ENCODE data around the gene EFEMP2. TPM values are rescaled to one million over a fixed set of nuclear protein-coding genes. Genes with fewer than 3 reads are reported as not detected.

The EFEMP2 gene
- total RNA-seq, 1 donor from 2014 or later = 88.4 TPM

GRCh38 chr11:65860278-65861164 lies 12.1 kb downstream of the EFEMP2 start, which contains the start of gene MUS81:
TSS of gene MUS81 (plus strand) at chr11:65860433. CDS start at chr11:65860754, 321 bp downstream.
- intact Hi-C loops (cut with DNase I) = no loop called here
- ATAC-seq (peak; percentile 84), DNase-seq (ENCODE audit: low spot score) (peak; percentile 98)

- ATAC-seq (peak; percentile 0), DNase-seq (ENCODE audit: low spot score) (no peak)
- intact Hi-C loops (cut with DNase I) = no loop called here
Measured at GRCh38 chr11:65859812-65860277, 12.8 kb downstream of the EFEMP2 start.

GRCh38 chr11:65859095-65859811 lies 13.3 kb downstream of the EFEMP2 start:
- intact Hi-C loops (cut with DNase I) = no loop called here
- peak; percentile 89 for ATAC-seq
- peak; percentile 99 for DNase-seq (ENCODE audit: low spot score)

GRCh38 chr11:65858681-65859087 lies 13.9 kb downstream of the EFEMP2 start:
- ATAC-seq (no peak), DNase-seq (ENCODE audit: low spot score) (no peak)
- intact Hi-C loops (cut with DNase I) = no loop called here

DNA sequence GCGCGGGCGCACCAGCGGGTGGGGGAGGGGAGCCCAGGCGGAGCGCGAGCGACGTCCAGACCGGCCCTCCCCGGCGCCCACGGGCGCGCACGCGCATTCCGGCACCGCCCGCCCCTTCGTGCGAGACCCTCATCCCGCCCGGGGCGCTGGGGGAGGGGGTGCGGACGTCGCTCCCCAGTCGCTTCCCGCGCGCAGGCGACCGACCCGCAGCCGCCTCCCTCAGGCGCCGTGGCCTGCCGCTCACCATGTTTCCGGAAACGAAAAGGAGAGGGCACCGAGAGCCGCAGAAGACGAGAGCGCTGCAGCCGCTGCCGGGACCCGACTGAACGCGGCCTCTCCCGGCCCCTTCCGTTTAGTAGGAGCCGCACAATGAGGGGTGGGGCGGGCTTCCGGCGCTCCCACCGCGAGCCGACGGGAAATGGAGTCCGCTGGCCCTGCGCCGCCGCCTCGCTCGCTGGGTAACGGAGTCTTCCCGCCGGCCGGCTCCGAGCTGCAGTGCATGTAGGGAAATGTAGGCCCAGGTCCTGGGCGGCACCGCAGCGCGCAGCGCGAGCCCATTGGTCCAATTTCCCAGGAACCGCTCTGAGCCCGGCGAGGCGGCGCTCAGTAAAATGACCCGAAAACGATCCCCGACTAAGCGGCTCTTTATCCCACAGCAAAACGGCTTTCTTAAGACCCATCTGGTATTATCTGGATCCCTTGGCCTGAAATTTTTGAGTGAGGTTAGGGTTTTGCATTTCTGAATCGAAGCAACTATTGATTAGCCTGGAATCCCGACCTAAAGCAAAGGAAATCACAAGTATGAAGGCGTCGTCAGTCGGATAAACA lies 14.5 kb downstream of the EFEMP2 start, which contains the start of gene CFL1:
TSS of gene CFL1 (minus strand) at position 328 of the 828 bp plus-strand sequence. CDS start at position 247, 81 bp downstream.
- intact Hi-C loops (cut with DNase I) = no loop called here
- ATAC-seq = peak; percentile 85
- DNase-seq (ENCODE audit: low spot score) = peak; percentile 99

GRCh38 chr11:65857500-65857852 lies 15.1 kb downstream of the EFEMP2 start:
- ATAC-seq = no peak
- DNase-seq (ENCODE audit: low spot score) = peak; percentile 81
- intact Hi-C loops (cut with DNase I) = no loop called here

DNA sequence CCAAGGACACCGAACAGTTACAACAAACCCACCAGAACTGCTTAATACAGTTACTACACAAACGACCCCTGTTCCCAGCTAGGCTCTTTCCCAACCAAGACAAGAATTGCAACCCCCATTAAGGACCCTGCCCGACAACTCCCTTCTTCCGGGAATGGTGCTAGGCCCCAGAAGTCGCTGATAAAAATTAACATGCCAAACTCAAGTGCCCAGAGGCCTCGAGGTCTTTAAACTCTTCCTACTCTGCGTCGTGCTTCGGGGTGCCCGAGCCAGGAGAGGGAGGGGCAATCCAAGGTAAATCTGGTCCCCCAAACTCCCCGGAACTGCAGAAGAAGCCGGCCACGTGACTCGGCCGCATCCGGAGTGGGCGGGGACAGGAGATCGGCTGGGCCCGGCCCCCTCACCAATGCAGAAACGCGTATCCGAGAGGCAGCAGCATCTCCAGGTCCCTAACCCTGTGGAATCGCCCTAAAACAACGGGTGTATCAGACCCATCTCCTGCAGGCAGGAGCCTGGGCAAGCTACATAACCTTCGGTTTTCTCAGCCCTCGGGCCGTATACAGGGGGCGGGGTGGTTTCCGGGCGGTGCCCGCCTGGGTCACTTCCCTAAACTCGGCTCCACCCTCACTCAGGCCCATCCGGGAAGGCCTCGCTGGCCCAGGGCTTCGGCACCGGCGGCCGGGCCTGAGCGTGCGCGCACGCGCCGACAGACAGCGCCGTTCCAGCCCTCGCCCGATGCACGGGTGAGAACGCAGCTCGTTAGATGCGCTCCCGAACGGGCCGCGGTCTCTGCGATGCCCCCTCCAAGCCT lies 15.7 kb downstream of the EFEMP2 start:
- DNase-seq (ENCODE audit: low spot score) (peak; percentile 89), ATAC-seq (peak; percentile 48)
- intact Hi-C loops (cut with DNase I) = no loop called here

- DNase-seq (ENCODE audit: low spot score) (no peak), ATAC-seq (no peak)
- intact Hi-C loops (cut with DNase I) = no loop called here
Measured at GRCh38 chr11:65855927-65856363, 16.7 kb downstream of the EFEMP2 start.

- no peak for ATAC-seq
- DNase-seq (ENCODE audit: low spot score) = no peak
Measured at GRCh38 chr11:65854852-65855837, 17.5 kb downstream of the EFEMP2 start.

GRCh38 chr11:65854161-65854592 lies 18.4 kb downstream of the EFEMP2 start:
- intact Hi-C loops (cut with DNase I) = no loop called here
- DNase-seq (ENCODE audit: low spot score) (no peak), ATAC-seq (no peak)

More at GRCh38 chr11:65854852-65855837, 17.5 kb downstream of the EFEMP2 start:
- intact Hi-C loops (cut with DNase I) = no loop called here

DNA sequence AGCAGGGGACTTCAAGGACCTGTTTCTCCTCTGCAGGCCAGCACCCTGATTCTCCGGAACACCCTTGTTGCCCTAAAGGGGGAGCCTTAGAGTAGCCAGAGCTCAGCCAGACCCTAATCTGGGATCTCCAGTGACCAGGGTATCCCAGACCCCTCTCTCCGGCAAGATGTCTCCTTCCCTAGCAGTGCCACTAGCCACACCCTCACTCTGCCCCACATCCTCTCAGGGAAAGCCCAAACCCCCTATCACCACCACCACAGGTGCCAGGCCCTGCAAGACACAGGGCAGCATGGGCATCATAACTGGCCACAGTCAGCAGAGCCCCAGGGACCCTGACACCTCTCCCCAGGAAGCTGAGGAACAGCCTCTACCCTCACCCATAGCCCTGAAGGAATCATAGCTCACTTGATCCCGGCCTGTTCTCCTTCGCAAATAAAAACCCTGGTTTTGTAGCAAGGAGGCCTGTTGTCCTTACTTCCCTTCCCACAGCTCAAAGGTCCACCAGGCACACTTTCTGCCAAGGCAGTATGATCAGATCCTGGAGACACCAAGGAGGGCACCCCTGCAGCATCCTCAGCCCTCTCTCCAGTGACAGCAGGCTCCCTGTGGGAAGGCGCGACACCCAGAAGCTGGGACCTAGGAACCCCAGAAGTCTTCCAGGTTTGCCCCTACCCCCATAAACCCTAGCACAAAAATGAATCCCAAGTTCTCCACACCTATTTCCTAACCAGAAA lies 19.2 kb downstream of the EFEMP2 start:
- ATAC-seq (no peak), DNase-seq (ENCODE audit: low spot score) (no peak)
- intact Hi-C loops (cut with DNase I) = no loop called here

- no peak for ATAC-seq
- intact Hi-C loops (cut with DNase I) = no loop called here
Measured at GRCh38 chr11:65852508-65853245, 19.9 kb downstream of the EFEMP2 start.

GRCh38 chr11:65851811-65852507 lies 20.6 kb downstream of the EFEMP2 start:
- no peak for ATAC-seq
- DNase-seq (ENCODE audit: low spot score) = no peak
- intact Hi-C loops (cut with DNase I) = no loop called here

More at GRCh38 chr11:65852508-65853245, 19.9 kb downstream of the EFEMP2 start:
- DNase-seq (ENCODE audit: low spot score) = no peak

- ATAC-seq (no peak), DNase-seq (ENCODE audit: low spot score) (no peak)
- intact Hi-C loops (cut with DNase I) = no loop called here
Measured at GRCh38 chr11:65851083-65851579, 21.5 kb downstream of the EFEMP2 start.

Data from sciatic nerve (tissue), 2 donors.